Measurements from ENCODE around the gene GOLGA6L9.
"Not testable (repeated sequence)": the region's sequence is repeated elsewhere in the genome, so short reads cannot be mapped to it uniquely, and the experiment has no call there.

The GOLGA6L9 gene, protein sequence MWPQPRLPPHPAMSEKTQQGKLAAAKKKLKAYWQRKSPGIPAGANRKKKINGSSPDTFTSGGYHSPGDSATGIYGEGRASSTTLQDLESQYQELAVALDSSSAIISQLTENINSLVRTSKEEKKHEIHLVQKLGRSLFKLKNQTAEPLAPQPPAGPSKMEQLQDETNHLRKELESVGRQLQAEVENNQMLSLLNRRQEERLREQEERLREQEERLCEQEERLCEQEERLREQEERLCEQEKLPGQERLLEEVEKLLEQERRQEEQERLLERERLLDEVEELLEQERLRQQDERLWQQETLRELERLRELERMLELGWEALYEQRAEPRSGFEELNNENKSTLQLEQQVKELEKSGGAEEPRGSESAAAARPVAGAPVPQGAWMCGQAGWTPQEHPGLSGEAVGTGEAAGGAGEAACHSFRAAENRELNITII

DNA sequence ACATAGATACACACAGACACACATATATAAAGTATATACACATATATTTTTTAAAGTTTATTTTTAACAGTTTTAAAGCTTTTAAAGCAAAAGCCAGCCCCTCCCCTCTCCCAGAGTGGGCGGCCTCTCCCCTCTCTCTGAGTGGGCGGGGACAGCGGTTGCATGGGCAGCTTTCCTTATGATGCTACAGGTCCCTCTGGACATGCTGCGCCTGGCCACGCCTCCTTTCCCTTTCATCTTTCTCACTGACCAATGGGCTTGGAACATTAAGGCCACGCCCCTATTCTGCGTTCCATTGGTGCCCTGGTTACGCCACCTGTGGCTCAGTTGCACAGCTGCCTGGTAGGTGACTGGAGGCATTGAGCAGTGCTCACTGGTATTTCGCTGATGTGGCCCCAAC lies at the start of gene GOLGA6L9:
GOLGA6L9 (plus strand) TSS at position 124 of the 400 bp plus-strand sequence; CDS start at position 388, 264 bp downstream.
- in situ Hi-C loops (cut with MboI; ENCODE audit: low sequenced_read_pairs): not testable (repeated sequence)

DNA sequence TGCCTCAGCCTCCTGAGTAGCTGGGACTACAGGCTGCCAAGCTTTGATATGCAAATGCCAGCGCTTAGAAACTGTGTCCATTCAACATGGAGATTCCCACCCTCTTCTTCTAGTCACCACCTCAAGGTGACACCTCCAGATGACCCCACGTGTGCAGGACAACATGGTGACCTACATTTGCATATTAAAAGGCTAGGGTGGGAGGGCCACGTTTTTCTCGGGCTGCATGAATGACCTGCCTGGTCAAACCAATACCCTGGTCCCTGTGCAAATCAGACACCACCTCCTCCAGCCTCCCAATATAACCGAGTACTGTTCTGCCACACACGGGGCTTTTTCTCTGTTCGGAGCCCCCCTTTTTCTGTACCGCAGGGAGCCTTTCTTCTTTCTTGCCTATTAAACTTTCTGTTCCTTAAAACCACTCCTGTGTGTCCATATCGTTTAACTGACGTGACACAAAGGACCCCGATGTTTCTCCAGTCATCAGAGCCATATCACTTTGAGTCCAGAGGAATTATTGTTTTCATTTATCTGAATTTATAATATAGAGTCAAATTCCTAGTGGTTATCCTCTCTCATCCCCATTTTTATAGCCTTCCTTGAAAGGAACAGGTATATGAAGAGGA lies 48.2 kb upstream of the GOLGA6L9 start:
- in situ Hi-C loops (cut with MboI; ENCODE audit: low sequenced_read_pairs): not testable (repeated sequence)

DNA sequence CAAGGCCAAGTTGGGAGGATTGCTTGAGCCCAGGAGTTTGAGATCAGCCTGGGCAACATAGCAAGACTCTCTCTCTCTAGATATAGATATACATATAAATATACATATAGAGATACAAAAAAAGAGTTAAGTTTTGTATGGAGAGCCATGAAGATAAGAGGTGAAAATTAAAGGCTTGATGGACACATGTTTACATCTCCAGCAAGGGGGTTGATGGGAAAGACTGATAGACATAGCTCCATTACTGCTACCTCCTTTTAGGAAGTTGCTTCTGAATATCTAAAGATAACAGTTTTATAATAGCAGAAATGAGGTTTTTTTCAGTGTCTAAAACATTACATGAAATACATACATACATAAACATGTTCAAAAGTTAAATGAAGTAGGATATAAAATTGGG lies 42.4 kb upstream of the GOLGA6L9 start:
- in situ Hi-C loops (cut with MboI; ENCODE audit: low sequenced_read_pairs): not testable (repeated sequence)

- in situ Hi-C loops (cut with MboI; ENCODE audit: low sequenced_read_pairs): not testable (repeated sequence)
Observed at GRCh38 chr15:82390152-82390551, 39.5 kb upstream of the GOLGA6L9 start.

- in situ Hi-C loops (cut with MboI; ENCODE audit: low sequenced_read_pairs): not testable (repeated sequence)
Observed at GRCh38 chr15:82392077-82392476, 37.5 kb upstream of the GOLGA6L9 start.

- in situ Hi-C loops (cut with MboI; ENCODE audit: low sequenced_read_pairs): no loop called here
Observed at GRCh38 chr15:82393671-82394070, 35.9 kb upstream of the GOLGA6L9 start.

DNA sequence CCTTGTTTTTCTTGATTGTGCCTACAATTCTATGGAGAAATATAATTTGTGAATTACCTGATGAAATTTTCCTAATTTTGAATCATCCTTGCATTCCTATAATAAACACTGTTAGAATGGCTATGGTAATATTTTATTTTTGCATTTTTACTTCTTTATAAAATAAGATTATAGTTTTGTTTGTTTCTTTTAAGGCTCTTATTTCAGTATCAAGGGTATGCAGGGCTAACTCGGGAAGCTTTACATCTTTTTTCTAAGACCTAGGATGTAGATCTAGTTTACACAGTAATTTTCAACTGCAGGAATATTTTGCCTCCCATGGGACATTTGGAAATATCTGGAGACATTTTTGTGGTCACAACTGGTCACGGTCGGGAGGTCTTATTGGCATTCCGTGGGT lies 33.8 kb upstream of the GOLGA6L9 start:
- in situ Hi-C loops (cut with MboI; ENCODE audit: low sequenced_read_pairs): not testable (repeated sequence)

DNA sequence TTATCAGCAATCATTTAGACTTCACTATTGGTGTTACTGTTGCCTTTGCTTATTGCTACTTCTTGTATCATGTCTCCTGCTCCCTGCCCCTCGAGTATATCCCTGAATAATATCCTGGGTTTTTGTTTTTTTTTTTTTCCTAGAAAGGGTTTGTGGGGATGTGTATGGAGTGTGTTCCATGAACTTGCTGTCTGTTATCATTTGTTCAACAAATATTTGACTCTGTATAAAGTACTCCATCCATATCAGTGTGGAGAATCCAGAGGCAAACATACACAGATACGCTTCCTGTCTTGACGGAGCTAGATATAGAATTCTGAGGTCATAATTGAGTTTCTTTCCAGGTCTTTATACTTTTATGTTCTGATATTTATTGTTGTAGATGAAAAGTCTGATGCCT lies 31.8 kb upstream of the GOLGA6L9 start:
- in situ Hi-C loops (cut with MboI; ENCODE audit: low sequenced_read_pairs): no loop called here

- in situ Hi-C loops (cut with MboI; ENCODE audit: low sequenced_read_pairs): no loop called here
Observed at GRCh38 chr15:82398785-82399184, 30.8 kb upstream of the GOLGA6L9 start.

- in situ Hi-C loops (cut with MboI; ENCODE audit: low sequenced_read_pairs): not testable (repeated sequence)
Observed at GRCh38 chr15:82399366-82400103, 30.1 kb upstream of the GOLGA6L9 start.

- in situ Hi-C loops (cut with MboI; ENCODE audit: low sequenced_read_pairs): not testable (repeated sequence)
Observed at GRCh38 chr15:82401918-82402317, 27.7 kb upstream of the GOLGA6L9 start.

DNA sequence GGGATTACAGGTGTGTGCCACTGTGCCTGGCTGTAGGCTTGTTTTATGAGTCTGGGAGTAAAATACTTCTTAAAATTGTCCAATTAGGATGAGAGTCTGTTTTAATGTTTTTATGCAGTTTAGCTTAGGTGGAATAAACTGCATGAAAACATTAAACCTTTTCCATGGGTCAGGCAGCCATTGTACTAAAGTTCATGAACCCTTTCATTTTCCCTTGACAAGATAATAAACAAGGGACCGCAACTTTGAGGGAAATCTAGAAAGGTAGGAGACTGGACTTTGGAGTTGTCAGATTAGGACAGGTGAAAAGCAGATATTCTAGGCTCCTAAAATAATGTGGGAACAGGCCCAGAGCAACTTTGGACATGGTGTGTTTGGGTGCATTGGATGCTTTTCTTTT lies 27.3 kb upstream of the GOLGA6L9 start:
- in situ Hi-C loops (cut with MboI; ENCODE audit: low sequenced_read_pairs): not testable (repeated sequence)

- in situ Hi-C loops (cut with MboI; ENCODE audit: low sequenced_read_pairs): not testable (repeated sequence)
Observed at GRCh38 chr15:82406211-82406610, 23.4 kb upstream of the GOLGA6L9 start.

- in situ Hi-C loops (cut with MboI; ENCODE audit: low sequenced_read_pairs): not testable (repeated sequence)
Observed at GRCh38 chr15:82410306-82410705, 19.3 kb upstream of the GOLGA6L9 start.

DNA sequence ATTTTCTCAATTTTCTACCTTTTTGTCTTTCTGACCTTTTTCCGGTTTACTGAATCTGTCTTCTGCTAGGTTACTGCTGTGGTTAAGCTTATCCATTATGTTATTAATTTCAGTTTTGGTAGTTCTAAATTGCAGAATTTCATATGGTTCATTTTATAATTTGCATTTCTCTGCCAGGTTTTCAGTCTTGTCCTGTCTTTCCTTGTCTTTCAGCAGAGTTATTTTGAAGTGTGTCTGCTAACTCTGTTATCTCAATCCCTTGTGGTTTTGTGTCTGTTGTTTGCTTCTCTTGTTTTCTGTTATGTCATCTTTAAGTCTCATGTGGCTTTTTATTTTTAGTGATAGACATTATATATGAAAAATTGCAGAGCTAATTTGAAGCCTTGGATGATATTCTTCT lies 18.0 kb upstream of the GOLGA6L9 start:
- in situ Hi-C loops (cut with MboI; ENCODE audit: low sequenced_read_pairs): not testable (repeated sequence)

DNA sequence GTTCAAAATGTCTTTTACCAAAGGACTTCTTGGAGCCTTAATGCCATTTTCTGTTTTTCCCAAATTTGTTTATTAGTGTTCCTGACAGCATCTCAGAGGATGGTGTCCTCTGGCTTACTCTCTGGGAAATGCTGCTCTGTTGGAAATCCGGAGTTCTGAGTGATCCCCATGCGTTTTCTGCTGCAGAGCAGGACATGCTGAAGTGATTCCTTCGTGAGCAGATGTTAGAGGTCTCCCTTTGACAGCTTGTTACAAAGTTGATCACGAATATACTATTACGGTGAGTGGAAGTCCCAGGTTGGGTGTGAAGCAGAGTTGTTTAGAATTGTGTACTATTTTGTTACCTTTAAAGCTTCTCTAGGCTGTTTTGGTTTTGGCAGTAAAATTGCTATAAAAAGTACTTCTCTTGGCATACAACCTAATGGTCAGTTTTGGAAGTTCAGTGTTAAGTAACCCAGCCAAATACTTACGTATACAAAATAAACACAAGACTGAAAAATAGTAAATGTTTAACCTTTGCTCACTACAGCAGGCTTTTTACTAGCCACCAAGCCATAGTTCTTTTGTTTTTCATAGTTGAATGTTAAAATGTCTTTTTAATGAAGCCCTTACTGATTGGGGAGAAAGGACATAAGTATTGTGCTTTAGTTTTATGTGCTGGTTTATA lies 15.0 kb upstream of the GOLGA6L9 start:
- in situ Hi-C loops (cut with MboI; ENCODE audit: low sequenced_read_pairs): not testable (repeated sequence)

GRCh38 chr15:82420516-82420915 lies 9.1 kb upstream of the GOLGA6L9 start:
- in situ Hi-C loops (cut with MboI; ENCODE audit: low sequenced_read_pairs): not testable (repeated sequence)

- in situ Hi-C loops (cut with MboI; ENCODE audit: low sequenced_read_pairs): not testable (repeated sequence)
Observed at GRCh38 chr15:82420966-82421365, 8.7 kb upstream of the GOLGA6L9 start.

DNA sequence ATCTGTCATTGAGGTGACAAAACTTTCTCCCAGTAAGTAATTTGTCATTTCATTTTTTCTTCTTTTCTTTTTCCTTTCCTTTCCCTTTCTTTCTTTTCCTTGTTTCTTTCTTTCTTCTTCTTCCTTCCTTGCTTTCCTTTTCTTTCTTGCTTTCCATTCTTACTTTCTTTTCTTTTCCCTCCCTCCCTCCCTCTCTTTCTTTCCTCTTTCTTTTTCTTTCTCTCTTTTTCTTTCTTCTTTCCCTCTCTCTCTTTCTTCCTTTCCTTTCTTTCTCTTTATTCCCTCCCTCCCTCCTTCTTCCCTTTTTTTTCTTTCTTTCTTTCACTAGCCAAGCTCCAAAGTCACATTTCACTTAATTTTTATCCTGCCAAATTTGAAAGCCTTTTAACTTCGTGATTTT lies 2.5 kb upstream of the GOLGA6L9 start:
- in situ Hi-C loops (cut with MboI; ENCODE audit: low sequenced_read_pairs): not testable (repeated sequence)

- in situ Hi-C loops (cut with MboI; ENCODE audit: low sequenced_read_pairs): not testable (repeated sequence)
Observed at GRCh38 chr15:82445420-82445819, 15.8 kb downstream of the GOLGA6L9 start.

DNA sequence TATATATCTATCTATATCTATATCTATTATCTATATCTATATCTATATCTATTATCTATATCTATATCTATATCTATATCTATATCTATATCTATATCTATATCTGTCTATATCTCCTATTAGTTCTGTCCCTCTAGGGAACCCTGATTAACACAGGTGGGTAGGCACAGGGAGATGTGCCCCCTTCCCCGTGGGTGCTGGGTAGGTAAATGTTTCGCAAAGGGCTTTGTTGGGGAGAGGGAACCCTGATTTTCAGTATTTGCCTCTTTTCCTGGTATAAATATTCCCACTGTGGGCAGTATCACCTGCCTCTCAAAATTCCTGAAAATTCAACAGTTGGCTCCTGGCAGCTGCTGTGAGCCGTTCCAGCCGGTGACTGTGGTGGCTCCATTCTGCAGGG lies 27.7 kb downstream of the GOLGA6L9 start:
- in situ Hi-C loops (cut with MboI; ENCODE audit: low sequenced_read_pairs): not testable (repeated sequence)

Measured in HL-60/S4 treated with retinoic acid at 250 ng/mL for 4 days and 3 days (cell line).